ENCODE measurements around the gene SEMA5A. TPM values are rescaled to one million over a fixed set of nuclear protein-coding genes. Genes with fewer than 3 reads are reported as not detected.

The SEMA5A gene
- total and polyA plus RNA-seq, 2 of the 13 experiments (the other 11 are each of a cell fraction or from before 2014, with no cell fraction given): 0.01 TPM; not detected in 1

DNA sequence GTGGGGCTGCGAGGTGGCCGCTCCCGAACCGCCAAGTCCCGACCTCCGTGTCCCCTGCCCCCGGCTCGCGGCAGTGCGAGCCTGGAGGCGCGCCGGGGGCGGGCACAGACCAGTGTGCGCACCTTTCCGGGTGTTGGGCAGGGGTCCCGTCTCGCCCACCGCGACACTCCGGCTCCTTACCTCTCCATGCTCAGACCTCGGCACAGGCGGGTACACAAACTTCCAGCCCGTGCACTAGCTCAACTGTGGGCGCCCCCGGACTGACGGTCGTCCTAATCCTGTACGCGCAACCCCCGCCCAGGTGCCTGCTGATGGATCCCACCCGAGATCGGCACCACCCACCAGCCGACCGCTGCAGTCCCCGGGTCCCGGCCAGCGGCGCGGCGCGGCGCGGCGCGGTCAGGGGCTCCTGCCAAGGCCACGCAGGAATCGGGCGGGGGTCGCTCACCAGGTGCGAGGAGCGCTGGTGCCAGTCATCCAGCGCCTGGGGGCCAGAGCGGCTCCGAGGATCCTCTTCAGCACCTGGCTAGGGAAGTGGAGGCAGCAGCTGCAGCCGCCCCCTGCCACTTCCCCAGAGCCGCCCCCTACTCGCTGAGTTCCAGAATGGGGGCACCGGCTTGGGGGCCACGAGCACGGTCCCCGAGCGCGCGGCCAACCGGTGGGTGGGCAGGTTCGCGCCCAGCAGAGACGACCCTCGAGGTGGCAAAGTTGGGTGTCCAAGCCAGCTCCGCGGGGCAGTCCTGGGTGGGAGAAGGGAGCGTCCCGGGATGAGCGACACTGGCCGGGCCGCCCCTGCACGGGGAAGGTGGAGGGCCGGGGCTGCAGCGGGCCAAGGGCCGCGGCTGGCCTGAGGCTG lies 511 bp downstream of the SEMA5A start (continued):
- TF ChIP-seq, protein P1, sequence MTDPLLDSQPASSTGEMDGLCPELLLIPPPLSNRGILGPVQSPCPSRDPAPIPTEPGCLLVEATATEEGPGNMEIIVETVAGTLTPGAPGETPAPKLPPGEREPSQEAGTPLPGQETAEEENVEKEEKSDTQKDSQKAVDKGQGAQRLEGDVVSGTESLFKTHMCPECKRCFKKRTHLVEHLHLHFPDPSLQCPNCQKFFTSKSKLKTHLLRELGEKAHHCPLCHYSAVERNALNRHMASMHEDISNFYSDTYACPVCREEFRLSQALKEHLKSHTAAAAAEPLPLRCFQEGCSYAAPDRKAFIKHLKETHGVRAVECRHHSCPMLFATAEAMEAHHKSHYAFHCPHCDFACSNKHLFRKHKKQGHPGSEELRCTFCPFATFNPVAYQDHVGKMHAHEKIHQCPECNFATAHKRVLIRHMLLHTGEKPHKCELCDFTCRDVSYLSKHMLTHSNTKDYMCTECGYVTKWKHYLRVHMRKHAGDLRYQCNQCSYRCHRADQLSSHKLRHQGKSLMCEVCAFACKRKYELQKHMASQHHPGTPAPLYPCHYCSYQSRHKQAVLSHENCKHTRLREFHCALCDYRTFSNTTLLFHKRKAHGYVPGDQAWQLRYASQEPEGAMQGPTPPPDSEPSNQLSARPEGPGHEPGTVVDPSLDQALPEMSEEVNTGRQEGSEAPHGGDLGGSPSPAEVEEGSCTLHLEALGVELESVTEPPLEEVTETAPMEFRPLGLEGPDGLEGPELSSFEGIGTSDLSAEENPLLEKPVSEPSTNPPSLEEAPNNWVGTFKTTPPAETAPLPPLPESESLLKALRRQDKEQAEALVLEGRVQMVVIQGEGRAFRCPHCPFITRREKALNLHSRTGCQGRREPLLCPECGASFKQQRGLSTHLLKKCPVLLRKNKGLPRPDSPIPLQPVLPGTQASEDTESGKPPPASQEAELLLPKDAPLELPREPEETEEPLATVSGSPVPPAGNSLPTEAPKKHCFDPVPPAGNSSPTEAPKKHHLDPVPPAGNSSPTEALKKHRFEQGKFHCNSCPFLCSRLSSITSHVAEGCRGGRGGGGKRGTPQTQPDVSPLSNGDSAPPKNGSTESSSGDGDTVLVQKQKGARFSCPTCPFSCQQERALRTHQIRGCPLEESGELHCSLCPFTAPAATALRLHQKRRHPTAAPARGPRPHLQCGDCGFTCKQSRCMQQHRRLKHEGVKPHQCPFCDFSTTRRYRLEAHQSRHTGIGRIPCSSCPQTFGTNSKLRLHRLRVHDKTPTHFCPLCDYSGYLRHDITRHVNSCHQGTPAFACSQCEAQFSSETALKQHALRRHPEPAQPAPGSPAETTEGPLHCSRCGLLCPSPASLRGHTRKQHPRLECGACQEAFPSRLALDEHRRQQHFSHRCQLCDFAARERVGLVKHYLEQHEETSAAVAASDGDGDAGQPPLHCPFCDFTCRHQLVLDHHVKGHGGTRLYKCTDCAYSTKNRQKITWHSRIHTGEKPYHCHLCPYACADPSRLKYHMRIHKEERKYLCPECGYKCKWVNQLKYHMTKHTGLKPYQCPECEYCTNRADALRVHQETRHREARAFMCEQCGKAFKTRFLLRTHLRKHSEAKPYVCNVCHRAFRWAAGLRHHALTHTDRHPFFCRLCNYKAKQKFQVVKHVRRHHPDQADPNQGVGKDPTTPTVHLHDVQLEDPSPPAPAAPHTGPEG (CRISPR knock-in tag; IDR thresholded peaks at IDR 0.05): no peak
- TF ChIP-seq MBD4 (IDR thresholded peaks at IDR 0.05; ENCODE audit: borderline replicate concordance, low read length) (no peak), ZNF724P (CRISPR knock-in tag; IDR thresholded peaks at IDR 0.05; ENCODE audit: borderline replicate concordance) (no peak), RBM39 (IDR thresholded peaks at IDR 0.05; ENCODE audit: low read depth, low read length, poor library complexity, severe bottlenecking) (no peak), DPF2 (CRISPR knock-in tag; IDR thresholded peaks at IDR 0.05; ENCODE audit: borderline replicate concordance, low read depth) (no peak), ZNF605 (CRISPR knock-in tag; IDR thresholded peaks at IDR 0.05) (no peak), POLR2AphosphoS5 (IDR thresholded peaks at IDR 0.05; ENCODE audit: low read depth, low read length) (no peak)
- TF ChIP-seq, protein P2, sequence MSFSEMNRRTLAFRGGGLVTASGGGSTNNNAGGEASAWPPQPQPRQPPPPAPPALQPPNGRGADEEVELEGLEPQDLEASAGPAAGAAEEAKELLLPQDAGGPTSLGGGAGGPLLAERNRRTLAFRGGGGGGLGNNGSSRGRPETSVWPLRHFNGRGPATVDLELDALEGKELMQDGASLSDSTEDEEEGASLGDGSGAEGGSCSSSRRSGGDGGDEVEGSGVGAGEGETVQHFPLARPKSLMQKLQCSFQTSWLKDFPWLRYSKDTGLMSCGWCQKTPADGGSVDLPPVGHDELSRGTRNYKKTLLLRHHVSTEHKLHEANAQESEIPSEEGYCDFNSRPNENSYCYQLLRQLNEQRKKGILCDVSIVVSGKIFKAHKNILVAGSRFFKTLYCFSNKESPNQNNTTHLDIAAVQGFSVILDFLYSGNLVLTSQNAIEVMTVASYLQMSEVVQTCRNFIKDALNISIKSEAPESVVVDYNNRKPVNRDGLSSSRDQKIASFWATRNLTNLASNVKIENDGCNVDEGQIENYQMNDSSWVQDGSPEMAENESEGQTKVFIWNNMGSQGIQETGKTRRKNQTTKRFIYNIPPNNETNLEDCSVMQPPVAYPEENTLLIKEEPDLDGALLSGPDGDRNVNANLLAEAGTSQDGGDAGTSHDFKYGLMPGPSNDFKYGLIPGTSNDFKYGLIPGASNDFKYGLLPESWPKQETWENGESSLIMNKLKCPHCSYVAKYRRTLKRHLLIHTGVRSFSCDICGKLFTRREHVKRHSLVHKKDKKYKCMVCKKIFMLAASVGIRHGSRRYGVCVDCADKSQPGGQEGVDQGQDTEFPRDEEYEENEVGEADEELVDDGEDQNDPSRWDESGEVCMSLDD (CRISPR knock-in tag; IDR thresholded peaks at IDR 0.05; ENCODE audit: borderline replicate concordance): no peak
- TF ChIP-seq, protein P3, sequence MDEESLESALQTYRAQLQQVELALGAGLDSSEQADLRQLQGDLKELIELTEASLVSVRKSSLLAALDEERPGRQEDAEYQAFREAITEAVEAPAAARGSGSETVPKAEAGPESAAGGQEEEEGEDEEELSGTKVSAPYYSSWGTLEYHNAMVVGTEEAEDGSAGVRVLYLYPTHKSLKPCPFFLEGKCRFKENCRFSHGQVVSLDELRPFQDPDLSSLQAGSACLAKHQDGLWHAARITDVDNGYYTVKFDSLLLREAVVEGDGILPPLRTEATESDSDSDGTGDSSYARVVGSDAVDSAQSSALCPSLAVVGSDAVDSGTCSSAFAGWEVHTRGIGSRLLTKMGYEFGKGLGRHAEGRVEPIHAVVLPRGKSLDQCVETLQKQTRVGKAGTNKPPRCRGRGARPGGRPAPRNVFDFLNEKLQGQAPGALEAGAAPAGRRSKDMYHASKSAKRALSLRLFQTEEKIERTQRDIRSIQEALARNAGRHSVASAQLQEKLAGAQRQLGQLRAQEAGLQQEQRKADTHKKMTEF (CRISPR knock-in tag; IDR thresholded peaks at IDR 0.05): no peak
